ENCODE data around the gene HOXC11. TPM values are rescaled to one million over a fixed set of nuclear protein-coding genes. Genes with fewer than 3 reads are reported as not detected.

The HOXC11 gene
- polyA plus RNA-seq, 3 donors, result 2.1 to 2.3 (median 2.1) TPM

DNA sequence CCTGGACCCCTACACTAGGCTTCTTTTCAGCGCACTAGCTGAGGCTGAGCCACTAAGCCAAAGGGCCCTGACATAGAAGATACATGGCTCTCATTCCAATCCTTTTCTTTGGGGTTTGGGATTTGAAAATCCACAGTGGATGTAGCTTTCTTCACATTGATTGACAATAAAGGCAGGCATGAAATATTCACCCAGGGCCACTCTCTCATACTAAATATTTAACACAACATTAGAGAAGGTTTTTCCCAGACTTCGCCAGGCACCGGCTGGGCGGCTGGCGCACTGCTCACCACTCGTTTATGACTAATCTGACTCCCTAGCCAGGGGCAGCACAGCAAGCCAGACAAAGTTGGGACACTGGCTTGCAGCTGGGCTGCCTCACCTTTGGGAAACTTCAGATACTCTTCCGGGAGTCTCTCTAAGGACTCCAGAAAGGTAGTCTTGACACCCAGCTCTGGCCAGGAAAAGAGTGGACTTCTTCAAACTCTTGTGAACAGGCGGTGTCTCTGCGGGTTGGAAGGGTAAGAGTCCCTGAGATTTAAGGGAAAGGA is 699 bp upstream of the HOXC11 start:
- no peak for DNase-seq

DNA sequence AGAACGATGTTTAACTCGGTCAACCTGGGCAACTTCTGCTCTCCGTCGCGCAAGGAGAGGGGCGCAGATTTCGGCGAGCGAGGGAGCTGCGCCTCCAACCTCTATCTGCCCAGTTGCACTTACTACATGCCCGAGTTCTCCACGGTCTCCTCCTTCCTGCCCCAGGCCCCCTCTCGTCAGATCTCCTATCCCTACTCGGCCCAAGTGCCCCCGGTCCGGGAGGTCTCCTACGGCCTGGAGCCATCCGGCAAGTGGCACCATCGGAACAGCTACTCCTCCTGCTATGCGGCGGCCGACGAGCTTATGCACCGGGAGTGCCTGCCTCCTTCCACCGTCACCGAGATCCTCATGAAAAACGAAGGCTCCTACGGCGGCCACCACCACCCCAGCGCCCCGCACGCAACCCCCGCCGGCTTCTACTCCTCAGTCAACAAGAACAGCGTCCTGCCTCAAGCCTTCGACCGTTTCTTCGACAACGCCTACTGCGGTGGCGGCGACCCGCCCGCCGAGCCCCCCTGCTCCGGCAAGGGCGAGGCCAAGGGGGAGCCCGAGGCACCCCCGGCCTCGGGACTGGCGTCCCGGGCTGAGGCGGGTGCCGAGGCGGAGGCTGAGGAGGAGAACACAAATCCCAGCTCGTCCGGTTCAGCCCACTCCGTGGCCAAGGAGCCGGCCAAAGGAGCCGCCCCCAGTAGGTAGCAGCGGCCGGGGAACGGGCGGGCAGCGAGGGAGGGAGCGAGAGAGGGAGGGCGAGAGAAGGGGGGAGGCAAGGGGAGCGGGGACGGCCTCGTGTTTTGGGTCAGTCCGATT is 513 bp downstream of the HOXC11 start:
- no peak for DNase-seq

GRCh38 chr12:53974084-53975063 is 1.4 kb downstream of the HOXC11 start, which contains the start of gene HOTAIR:
Gene HOTAIR, minus strand, starts transcription at chr12:53974954.
- DNase-seq, result no peak

- DNase-seq, result no peak
Observed at GRCh38 chr12:53975064-53975471, 2.1 kb downstream of the HOXC11 start.

DNA sequence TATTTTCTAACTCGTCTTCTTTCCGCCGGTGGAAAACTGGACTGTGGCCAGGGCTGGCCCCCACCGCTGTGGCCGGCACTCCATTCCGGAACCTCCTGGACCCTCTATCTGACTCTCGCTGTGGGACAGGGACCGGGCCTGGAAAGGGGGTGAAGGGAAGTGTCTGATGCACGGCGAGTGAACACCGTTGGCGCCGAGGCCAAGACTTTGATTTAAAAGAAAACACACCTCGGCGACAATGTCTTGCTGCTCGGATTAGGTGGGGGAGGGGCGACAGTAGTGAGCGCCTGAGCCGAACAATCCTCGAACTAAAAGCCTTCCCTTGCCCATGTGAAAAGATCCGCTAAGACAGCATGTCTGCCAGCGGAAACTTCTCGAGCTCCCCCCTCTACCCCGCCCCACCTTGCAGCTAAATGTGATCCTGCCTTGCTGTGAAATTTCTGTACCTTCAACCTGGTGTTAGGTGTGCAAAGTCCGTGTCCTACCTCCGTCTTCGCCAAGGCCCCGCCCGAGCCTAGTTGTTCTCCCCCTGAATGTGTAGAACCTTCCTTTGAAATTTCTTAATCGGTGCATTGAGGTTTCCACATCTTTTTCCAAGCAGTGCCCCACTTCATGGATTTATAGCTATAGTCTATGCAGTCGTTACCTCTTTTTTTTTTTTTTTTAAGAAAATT is 2.7 kb downstream of the HOXC11 start:
- no peak for DNase-seq

DNA sequence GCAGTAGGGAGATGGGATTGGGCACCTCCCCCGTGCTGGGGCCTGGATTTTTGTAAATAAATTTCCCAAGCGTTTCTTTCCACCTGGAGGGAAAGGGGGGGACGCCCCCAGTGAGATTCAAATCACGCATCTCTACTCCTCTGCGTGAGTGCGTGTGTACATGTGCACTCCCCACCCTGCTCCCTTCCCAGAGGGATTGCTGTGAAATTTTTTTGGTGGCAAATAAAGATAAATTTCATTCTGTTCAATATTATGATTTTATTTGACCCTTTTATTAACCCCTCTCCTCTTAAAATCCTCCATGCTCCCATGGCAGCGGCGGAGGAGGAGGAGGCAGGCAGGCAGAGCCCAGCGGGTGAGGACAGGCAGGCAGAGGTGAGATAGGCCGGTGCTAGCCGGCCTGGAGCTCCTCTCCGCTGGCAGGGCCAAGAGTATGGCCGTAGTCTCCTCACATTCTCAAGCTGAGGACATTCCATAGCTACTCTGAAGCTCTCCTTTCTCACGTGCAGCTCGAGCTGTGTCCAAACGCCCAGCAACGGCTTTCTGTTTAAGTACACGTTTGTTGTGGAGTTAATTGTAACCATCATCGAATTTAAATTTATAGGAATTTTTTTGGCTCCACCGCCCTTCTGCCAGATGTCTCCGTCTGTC is 3.4 kb downstream of the HOXC11 start:
- no peak for DNase-seq

DNA sequence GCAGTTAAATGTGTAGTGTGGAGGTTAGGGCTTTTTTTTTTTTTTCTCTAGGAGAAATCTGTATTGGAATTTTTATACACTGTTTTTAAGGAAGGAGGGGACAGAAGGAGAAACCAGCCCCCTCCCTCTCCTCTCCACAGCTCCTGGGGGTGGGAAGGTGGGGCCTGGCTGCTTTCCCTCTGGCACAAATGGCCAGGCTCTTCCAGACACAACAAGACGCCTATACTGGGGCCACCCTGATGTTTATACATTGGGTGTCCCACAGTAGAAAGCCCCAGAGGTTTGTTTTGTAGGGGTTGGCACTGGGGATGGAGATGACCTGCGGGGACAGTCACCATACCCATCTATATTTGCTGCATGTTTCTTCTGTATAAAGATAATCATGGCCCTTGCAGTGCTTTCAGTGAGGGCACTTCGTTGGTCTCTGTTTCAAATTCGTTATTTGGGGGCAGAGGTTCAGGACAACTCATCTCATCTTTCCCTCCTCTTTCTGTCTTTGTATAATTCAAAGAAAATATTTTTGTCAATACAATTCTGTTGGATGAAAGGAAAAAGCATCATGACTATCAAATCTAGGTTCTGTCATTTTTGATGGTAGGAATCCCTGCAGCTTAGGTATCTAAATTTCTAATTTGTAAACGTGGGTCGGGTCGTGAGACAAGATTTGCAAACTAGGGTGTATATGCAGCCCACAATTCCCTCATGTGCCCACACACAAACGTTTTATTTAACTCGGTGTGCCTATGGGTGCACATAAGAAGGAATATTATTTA is 4.1 kb downstream of the HOXC11 start:
- DNase-seq, result no peak

GRCh38 chr12:53977596-53978445 is 4.9 kb downstream of the HOXC11 start:
- no peak for DNase-seq

DNA sequence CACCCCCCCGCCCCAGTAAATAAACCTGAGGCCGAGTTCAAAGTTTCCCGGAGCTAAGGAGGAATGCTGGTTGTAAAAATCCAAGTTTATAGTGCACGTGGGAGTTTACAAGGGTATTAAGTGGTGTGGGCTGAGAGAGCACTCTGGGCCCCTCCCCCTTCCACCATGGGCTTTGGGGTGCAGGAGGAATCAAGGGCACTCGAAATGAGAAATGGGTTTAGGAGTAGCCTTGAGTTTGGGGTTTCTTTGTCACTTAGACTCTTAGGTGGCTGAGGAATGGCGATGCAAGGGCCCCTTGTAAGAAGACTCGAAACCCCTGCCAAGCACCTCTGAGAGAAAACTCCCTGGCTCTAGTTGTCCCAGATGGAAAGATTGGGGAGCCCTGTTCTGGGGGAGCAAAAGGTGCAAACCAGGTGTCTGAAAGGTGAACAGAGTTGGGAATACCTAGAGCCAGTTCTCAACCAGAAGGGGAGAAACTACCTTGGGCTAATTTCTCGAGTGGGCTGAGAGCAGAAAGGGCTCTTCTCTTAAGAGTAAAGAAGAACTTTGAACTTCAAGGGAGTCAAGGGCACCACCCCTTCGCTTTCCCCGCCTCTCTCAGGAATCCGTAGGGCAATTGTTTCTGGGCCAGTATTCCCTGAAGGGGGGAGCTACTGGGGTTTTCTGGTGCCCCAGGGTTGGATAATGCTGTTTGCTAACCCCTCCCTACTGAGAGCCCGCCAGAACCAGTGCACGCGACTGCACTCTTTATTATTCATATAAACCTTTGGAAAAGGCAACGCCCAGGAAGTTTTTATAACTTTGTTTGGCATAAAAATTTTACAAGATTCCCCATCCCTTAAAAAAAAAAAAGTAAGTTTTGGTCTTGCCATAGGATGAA is 5.8 kb downstream of the HOXC11 start:
- no peak for DNase-seq

DNA sequence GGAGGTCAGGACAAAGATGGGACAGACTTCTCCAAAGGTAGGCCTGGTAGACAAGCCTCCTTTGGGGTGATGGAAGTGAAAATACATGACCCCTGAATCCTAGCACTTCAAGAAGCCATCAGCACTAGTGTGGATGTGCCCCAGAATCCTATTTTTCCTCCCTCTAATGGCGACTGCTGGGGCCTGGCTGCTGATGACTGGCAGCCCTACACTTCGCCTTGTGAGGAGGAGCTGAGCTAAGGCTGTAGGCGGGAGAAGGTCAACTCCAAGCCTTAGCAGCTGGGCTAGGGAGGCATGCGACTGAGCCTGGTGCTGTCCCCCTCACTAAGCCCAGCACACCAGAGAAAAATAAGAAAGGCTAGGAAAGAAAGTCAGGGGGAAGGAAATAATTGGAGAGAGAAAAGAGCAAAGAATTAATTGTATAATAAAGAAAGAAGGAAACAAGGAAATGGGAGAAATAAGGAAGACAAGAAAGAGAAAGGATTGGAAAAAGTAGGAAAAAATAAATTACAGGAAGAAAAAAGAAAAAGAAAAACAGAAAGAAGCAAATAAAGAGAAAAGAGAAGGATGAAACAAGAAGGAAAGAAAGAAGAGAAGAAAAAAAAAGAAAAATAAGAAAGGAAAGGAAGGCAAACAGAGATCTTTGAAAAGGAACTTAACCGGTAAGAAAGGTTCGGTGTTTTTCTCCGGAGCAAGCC is 7.3 kb downstream of the HOXC11 start:
- DNase-seq, result no peak

GRCh38 chr12:53980802-53981496 is 8.0 kb downstream of the HOXC11 start:
- DNase-seq, result no peak

- no peak for DNase-seq
Observed at GRCh38 chr12:53981634-53982565, 9.0 kb downstream of the HOXC11 start.

DNA sequence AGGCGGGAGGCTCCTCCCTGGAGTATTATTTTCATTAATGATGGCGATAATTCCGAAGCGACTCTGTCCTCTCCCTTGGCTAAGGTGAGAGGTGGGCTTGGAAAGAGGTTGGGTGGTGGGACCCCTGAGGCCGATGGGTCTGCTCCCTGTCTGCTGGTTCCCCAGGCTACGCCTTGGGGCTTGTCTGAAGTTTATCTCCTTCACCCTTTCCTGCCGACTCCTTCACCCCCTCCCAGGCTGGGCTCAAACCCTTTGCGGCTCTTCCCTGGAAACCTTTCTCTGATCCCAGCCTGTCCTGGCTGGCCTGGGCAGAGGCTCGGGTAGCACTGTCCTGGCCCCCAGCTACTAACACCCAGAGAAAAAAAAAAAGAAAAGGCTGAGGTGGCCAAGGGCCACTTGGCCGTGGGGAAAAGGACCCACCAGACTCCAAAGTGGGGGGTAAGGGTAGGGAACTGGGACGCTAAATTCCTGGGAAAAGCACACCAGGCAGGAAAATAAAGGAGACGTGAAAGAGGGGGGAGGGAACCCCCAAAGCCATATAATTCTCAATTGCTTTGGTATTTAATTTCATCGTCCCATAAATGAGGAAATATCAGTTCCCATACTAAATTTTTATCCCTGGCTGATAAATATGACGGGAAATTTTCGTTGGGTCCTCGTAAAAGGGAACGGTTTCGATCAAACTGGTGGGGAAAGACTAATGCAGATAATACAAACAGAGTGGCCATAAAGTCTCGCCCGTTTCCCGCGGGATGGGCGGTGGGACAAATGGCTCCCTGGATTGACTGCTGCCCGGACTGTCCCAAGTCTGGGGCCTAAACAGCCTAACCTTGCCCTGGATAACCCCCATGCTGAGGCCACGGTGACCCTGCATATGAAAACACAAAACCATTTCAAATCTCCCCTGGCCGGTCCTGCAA is 10.0 kb downstream of the HOXC11 start:
- no peak for DNase-seq

DNA sequence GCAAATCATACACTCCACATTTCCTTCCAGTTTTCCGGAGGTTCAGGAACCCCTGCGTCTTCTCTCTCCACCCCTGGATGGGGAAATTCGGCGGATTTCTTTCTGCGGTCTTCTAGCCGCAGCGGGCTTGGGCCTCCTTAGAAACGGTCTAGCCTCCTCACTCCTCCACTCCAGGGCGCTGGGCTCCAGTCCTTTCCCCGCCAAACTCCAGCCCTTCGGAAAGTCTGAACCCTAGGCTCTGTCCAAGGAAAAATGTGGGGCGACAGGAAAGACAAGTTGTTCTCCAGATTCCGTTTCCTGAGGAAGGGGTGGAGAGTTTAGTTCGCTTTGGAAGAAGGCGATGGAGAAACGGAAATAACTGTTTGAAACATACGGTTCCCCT is 10.6 kb downstream of the HOXC11 start:
- no peak for DNase-seq
